Kidney epithelial cell (primary cell): Measurements from ENCODE around the gene ADK. TPM values are rescaled to one million over a fixed set of nuclear protein-coding genes. Genes with fewer than 3 reads are reported as not detected.

Experiments used
- DNase-seq: peaks from one replicate; pipeline ENCODE4 v3.0.0-alpha.2; 2010; ENCODE audit warnings: low read depth
- H3K27me3 ChIP-seq: 2 replicates; pipeline ENCODE4 v1.6.0; 2011; ENCODE audit warnings: low read length; ENCODE audit not compliant: control insufficient read depth, insufficient read depth
- H3K36me3 ChIP-seq: 2 replicates; pipeline ENCODE4 v1.5.1; 2011; ENCODE audit warnings: low read length; ENCODE audit not compliant: control insufficient read depth, insufficient read depth
- H3K4me3 ChIP-seq: 2 replicates; pipeline ENCODE4 v1.5.1; 2011; ENCODE audit warnings: low read depth, mild to moderate bottlenecking, control low read depth, low read length
- total RNA-seq: library from RNA; depleted of rRNA; stranded (reverse); fragments of >200 nt; gene quantifications from 2 replicates; pipeline ENCODE4 v1.2.3, GENCODE V29; 2015
- TF ChIP-seq, protein P1 (sequence below): IDR thresholded peaks from 2 replicates; pipeline ENCODE4 v1.5.1; 2011; ENCODE audit warnings: mild to moderate bottlenecking, moderate library complexity, low read length, control low read depth, inconsistent platforms; ENCODE audit not compliant: insufficient read depth, poor library complexity, severe bottlenecking

Gene ADK
- total RNA-seq = 35.5 and 43.6 TPM in 2 replicates

- DNase-seq = peak; percentile 87
- Histone ChIP-seq H3K4me3 (peak within 1 kb of the TSS; percentile 91), H3K27me3 (no peaks in the 10 kb centered on the region), H3K36me3 (no peaks in the 10 kb centered on the region)
- TF ChIP-seq, protein P1, sequence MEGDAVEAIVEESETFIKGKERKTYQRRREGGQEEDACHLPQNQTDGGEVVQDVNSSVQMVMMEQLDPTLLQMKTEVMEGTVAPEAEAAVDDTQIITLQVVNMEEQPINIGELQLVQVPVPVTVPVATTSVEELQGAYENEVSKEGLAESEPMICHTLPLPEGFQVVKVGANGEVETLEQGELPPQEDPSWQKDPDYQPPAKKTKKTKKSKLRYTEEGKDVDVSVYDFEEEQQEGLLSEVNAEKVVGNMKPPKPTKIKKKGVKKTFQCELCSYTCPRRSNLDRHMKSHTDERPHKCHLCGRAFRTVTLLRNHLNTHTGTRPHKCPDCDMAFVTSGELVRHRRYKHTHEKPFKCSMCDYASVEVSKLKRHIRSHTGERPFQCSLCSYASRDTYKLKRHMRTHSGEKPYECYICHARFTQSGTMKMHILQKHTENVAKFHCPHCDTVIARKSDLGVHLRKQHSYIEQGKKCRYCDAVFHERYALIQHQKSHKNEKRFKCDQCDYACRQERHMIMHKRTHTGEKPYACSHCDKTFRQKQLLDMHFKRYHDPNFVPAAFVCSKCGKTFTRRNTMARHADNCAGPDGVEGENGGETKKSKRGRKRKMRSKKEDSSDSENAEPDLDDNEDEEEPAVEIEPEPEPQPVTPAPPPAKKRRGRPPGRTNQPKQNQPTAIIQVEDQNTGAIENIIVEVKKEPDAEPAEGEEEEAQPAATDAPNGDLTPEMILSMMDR = peak; percentile 15
These were observed at the start of gene ADK for GRCh38 chr10:74150990-74151878. TSS of gene ADK (plus strand) at chr10:74151221. CDS start at chr10:74151279, 58 bp downstream.

- H3K4me3 ChIP-seq = no peak overlapping the region
- peaks cover 7% of the 10 kb centered on the region for H3K36me3 ChIP-seq
- TF ChIP-seq, protein P1 = peak; percentile 52
- DNase-seq = no peak
- H3K27me3 ChIP-seq = no peaks in the 10 kb centered on the region
These were observed 47.3 kb upstream of the ADK start for GRCh38 chr10:74103560-74104258.

DNA sequence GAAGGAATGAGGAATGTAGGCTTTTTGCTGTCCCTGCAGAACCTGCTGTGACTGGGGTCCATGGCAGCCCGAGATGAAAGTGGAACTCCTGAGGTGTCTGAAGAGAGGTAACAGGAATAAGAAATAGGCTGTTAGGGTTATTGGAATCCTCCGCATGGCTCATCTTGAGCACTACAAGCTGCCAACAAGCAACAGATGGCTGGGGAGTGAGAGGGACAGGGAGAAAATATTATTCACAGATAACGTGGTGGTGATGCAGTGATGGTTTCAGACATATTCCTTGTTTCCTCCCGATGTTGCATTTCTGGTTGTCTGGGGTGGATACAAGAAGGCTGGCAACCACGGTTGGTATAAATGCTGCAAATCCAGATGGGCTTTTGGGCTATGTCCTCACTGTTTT lies 46.5 kb upstream of the ADK start:
- Histone ChIP-seq H3K27me3 (no peaks in the 10 kb centered on the region), H3K36me3 (peaks cover 6% of the 10 kb centered on the region), H3K4me3 (no peak overlapping the region)
- TF ChIP-seq, protein P1 = no peak
- no peak for DNase-seq

DNA sequence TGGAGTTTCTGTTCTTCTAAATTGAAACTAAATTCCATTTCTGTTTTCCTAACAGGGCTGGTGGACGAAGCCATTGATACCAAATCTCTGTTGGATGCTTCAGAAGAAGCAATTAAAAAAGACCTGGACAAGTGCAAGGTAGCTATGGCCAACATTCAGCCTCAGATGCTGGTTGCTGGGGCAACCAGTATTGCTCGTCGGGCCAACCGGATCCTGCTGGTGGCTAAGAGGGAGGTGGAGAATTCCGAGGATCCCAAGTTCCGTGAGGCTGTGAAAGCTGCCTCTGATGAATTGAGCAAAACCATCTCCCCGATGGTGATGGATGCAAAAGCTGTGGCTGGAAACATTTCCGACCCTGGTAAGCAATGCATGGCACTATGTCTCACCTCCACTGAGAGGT lies 46.0 kb upstream of the ADK start:
- TF ChIP-seq, protein P1 = no peak
- Histone ChIP-seq H3K36me3 (peaks cover 6% of the 10 kb centered on the region), H3K27me3 (no peaks in the 10 kb centered on the region), H3K4me3 (no peak overlapping the region)
- no peak for DNase-seq

DNA sequence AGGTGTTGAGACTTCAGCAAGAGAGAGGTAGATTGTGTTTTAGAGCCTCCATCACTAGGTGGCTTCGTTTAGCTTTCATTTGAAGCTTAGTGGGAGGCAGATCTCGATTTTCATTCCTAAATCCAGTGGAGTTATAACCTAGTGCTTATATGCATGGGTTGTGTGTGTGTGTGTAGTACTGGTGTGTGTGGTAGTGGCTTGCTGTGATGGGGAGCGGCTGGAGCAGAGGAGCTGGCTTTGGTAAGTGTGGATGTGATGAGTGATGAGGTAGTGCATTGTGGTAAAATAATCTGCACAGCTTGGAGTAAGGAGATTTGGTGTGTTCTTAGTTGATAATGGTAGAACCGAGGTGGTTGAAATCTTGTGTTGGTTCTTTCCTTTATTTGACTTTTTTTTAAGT lies 43.6 kb upstream of the ADK start:
- TF ChIP-seq, protein P1 = no peak
- Histone ChIP-seq H3K36me3 (peaks cover 7% of the 10 kb centered on the region), H3K4me3 (no peak overlapping the region), H3K27me3 (no peaks in the 10 kb centered on the region)
- DNase-seq = no peak
